ENCODE measurements around the gene SIX3.

Gene SIX3

DNA sequence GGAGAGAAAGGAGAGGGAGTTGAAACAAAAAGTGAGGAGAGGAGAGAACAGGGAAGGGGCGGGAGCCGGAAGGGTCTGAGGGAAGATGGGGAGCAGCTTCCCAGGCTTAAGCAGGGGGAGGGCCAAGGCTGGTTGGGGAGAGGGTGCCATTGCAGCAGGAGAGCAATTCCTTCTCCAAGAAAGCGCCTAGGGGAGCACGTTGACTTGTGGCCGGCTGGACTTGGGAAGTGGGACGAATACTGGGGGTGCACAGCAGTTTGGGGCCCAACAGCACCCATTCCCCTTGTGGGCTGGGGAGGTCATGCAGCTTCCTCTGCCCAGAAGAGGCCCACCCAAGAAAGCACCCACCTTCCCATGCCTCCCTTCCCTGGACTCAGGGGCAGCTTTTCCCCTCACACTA lies 9.6 kb downstream of the SIX3 start:
- H2AFZ ChIP-seq (ENCODE audit: low read depth, low read length) = no peak overlapping the region
- peaks cover 34% of the 10 kb centered on the region for H3K4me1 ChIP-seq (ENCODE audit: insufficient read depth, low read length)
- H3K27me3 ChIP-seq (ENCODE audit: insufficient read depth, low read length) = peaks cover 64% of the 10 kb centered on the region

DNA sequence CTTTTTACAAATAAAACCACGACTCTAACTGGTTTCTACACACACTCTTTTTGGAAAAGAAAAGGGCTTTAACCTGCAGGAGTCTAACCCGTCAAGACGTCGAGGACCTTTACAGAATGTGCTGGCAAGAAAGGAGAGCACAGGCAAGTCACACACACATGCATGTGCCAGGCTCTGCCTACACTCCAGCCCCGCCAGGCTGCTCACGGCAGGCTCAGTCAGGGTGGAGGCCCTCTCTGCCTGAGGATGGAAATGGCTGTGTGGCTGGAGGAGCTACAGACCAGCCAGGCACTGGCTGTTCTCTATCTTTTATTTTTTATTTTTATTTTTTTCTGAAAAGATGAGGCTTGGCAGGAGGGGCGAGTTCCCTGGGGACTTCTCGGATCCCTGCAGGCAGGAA lies 10.2 kb downstream of the SIX3 start:
- Histone ChIP-seq H3K27me3 (ENCODE audit: insufficient read depth, low read length) (peaks cover 63% of the 10 kb centered on the region), H3K9me3 (ENCODE audit: low read length) (peaks cover 1% of the 10 kb centered on the region), H3K36me3 (ENCODE audit: insufficient read depth, low read length) (no peaks in the 10 kb centered on the region), H3K4me3 (ENCODE audit: low read length) (peak overlapping the region; percentile 42), H3K4me1 (ENCODE audit: insufficient read depth, low read length) (peaks cover 34% of the 10 kb centered on the region), H2AFZ (ENCODE audit: low read depth, low read length) (peak overlapping the region; percentile 83)

More for the DNA sequence above, 9.6 kb downstream of the SIX3 start:
- Histone ChIP-seq H3K4me3 (ENCODE audit: low read length) (no peak overlapping the region), H3K9me3 (ENCODE audit: low read length) (peaks cover 3% of the 10 kb centered on the region), H3K36me3 (ENCODE audit: insufficient read depth, low read length) (no peaks in the 10 kb centered on the region)

DNA sequence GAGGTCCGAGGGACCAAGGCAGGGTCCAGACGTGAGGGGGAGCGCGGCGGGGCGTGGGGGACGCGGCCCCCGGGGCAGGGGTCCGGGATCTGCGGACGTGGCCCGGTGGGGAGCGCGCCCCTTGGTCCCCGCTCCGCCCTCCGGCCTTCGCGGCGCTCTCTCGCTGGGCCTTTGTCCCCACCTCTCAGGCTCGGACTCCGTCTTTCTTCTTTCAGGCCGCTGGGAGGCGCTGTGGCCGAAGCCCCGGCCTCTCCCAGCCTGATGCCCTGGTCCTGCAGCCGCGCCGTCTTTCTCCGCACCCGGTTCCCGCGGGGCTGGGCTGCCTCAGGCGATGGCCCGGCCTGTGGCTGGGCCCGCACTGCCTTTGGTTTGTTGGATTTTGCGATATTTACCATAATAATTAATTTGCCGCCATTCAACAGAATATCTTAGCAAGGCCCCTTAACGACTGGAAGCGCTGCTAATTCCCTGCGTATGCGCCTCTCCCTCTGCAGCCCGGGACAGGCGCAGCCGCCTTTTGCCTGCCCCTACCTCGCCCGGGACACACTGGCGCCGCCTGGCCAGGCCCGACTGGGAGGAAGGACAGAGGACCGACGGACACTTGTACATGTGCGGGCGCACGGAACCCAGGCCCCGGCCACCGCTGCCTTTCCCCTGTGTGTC lies 10.8 kb downstream of the SIX3 start:
- Histone ChIP-seq H3K4me3 (ENCODE audit: low read length) (peak overlapping the region; percentile 42), H3K36me3 (ENCODE audit: insufficient read depth, low read length) (no peaks in the 10 kb centered on the region), H2AFZ (ENCODE audit: low read depth, low read length) (peak overlapping the region; percentile 83), H3K4me1 (ENCODE audit: insufficient read depth, low read length) (peaks cover 34% of the 10 kb centered on the region), H3K27me3 (ENCODE audit: insufficient read depth, low read length) (peaks cover 57% of the 10 kb centered on the region), H3K9me3 (ENCODE audit: low read length) (peaks cover 1% of the 10 kb centered on the region)

DNA sequence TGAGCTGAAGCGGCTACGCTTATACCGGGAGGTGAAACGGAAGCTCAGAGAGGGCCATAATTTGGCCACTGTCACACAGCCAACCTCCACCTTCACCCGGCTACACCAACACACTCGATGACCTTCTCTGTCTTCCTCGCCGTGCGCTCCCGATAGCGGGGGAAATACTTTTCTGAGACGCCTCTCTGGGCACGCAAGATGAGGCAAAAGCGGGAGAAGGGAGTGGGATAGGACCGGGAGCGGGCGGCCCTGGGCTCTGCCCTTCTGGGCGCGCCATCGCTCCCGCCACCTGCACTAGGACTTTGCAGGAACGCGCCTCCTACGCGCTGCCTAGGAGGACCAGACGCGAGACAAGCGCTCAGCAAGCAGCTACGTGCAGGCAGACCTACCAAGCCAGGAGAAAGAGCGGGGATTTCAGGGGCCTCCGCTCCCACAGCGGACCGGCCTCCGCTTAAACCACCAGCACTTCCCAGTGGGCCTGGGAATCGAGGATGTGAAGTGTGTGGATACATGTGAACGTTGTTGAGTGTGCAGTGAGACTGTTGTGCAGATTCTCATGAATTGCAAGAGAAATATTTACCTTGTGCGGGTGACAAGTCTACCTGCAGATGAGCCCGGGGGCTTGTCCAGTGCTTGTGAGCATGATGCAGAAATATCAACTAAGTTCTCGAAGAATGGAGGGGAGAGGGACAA lies 11.4 kb downstream of the SIX3 start:
- Histone ChIP-seq H3K4me1 (ENCODE audit: insufficient read depth, low read length) (peaks cover 34% of the 10 kb centered on the region), H3K27me3 (ENCODE audit: insufficient read depth, low read length) (peaks cover 51% of the 10 kb centered on the region), H3K36me3 (ENCODE audit: insufficient read depth, low read length) (no peaks in the 10 kb centered on the region), H2AFZ (ENCODE audit: low read depth, low read length) (peak overlapping the region; percentile 83), H3K4me3 (ENCODE audit: low read length) (peak overlapping the region; percentile 42), H3K9me3 (ENCODE audit: low read length) (peaks cover 1% of the 10 kb centered on the region)

DNA sequence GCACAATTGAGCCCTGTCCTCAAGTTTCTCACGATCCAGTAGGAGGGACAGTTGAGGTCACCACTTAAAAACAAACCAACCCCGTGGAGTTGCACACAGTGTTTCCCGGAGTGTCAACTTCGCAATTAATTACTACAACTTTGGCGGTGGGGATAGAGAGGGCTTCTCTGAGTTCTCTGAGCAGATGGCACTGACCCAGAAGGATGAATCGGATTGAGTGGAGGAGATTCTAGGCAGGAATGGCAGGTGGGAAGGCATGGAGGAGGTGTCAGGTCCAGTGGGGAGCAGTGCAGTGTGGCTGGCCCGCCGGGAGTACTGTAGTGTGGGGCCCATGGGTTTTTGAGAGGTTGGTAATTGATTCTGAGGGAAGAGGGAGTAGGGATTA lies 12.0 kb downstream of the SIX3 start:
- Histone ChIP-seq H3K4me1 (ENCODE audit: insufficient read depth, low read length) (peaks cover 34% of the 10 kb centered on the region), H2AFZ (ENCODE audit: low read depth, low read length) (no peak overlapping the region), H3K27me3 (ENCODE audit: insufficient read depth, low read length) (peaks cover 47% of the 10 kb centered on the region), H3K4me3 (ENCODE audit: low read length) (no peak overlapping the region), H3K36me3 (ENCODE audit: insufficient read depth, low read length) (no peaks in the 10 kb centered on the region), H3K9me3 (ENCODE audit: low read length) (peaks cover 1% of the 10 kb centered on the region)

DNA sequence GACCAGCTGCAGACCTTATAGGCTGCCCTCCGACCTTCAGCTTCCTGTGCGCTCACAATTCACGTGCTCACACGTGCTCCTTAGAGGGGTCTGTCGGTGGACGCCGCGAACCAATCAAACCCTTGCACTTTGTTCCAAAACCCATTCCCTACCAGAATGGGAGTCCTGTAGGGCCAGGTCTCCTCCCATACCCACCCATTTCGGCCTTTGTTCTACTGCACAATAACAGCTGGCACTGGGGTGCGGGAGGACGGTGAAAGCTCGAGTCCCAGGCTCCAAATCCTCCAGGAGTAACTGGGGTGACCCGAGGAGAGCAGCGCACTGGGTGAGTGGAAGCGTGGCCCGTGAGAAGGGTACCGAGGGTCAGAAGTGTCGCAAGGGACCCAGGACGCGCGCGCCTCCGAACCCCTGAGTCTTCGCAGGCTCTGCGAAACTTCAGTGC lies 13.0 kb downstream of the SIX3 start:
- Histone ChIP-seq H3K9me3 (ENCODE audit: low read length) (peaks cover 1% of the 10 kb centered on the region), H3K4me1 (ENCODE audit: insufficient read depth, low read length) (peaks cover 28% of the 10 kb centered on the region), H3K4me3 (ENCODE audit: low read length) (peak overlapping the region; percentile 38), H2AFZ (ENCODE audit: low read depth, low read length) (peak overlapping the region; percentile 42), H3K36me3 (ENCODE audit: insufficient read depth, low read length) (no peaks in the 10 kb centered on the region), H3K27me3 (ENCODE audit: insufficient read depth, low read length) (peaks cover 40% of the 10 kb centered on the region)

DNA sequence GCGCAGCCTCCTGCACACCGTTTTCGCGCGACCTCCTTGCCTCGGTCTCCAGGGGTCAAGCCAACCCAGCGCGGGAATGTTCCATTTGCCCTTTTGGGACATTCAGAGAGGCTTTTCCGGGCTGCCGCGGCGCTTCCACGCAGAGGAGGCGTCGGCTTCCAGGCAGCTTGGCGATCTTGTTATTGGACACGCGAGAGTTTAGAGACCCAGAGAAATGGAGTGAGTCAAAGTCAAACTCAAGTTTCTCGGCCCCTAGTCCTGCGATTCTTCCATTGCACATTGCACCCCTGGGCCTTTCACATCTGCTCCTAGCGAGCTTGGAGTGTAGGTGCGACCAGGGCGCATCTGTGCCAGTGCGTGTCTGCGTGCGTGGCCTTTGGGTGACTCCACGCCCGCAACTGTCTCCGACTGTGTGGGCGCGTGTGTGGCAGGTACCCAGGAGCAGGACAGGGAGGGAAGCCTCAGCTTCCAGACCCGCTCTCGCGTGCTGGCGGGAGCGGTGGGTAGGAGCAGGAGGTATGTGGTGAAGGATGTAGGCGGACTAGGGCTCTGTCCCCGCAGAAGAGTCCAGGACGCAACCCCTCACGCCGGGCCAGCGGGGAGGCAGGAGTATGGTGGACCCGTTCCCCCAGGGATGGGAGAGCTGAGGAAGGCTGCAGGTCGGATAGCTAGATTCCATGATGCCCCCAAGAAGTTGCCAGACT lies 13.5 kb downstream of the SIX3 start:
- peaks cover 26% of the 10 kb centered on the region for H3K4me1 ChIP-seq (ENCODE audit: insufficient read depth, low read length)
- peaks cover 44% of the 10 kb centered on the region for H3K27me3 ChIP-seq (ENCODE audit: insufficient read depth, low read length)
- H3K4me3 ChIP-seq (ENCODE audit: low read length) = peak overlapping the region; percentile 38

DNA sequence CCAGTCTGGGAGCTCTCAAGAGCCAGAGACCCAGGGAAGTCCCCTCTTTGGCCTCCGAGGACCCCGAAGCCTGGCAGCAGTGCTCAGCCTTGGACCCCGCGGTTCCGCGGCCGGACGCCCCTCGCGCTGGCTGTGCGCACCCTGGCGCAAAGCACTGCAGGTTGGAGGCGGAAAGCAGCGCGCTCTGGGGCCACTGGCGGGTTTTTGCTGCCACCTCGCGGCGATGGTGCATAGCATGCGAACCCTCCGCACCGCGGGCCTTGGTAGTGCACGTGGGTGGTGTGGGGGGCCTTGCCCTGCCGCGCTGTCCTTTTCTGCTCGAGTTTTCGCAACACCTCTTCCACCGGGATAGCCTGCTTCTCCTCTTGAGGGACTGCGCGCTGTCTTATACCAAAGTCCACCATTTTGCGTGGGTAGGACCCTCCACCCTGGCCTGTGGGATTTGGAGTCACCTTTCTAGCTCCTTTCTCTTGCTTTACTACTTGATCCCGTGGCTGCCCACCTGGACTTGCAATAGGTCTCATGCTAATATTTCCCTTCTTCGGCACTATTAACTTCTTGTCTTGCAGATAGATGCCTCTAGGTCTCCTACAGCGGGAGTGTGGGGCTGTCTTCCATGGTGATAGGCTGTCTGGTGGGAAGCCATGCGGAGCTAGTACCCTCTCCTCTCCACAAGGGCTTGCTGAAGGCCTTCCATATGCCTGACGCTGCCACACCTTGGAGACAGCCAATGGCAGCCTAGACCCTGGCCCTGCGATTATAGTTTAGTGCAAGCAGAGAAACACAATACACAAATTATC lies 14.3 kb downstream of the SIX3 start:
- Histone ChIP-seq H3K4me3 (ENCODE audit: low read length) (peak overlapping the region; percentile 38), H3K36me3 (ENCODE audit: insufficient read depth, low read length) (no peaks in the 10 kb centered on the region), H3K9me3 (ENCODE audit: low read length) (peaks cover 1% of the 10 kb centered on the region), H3K4me1 (ENCODE audit: insufficient read depth, low read length) (peaks cover 21% of the 10 kb centered on the region), H3K27me3 (ENCODE audit: insufficient read depth, low read length) (peaks cover 40% of the 10 kb centered on the region), H2AFZ (ENCODE audit: low read depth, low read length) (peak overlapping the region; percentile 42)

More for the DNA sequence above, 13.5 kb downstream of the SIX3 start:
- Histone ChIP-seq H3K9me3 (ENCODE audit: low read length) (peaks cover 1% of the 10 kb centered on the region), H2AFZ (ENCODE audit: low read depth, low read length) (peak overlapping the region; percentile 42), H3K36me3 (ENCODE audit: insufficient read depth, low read length) (no peaks in the 10 kb centered on the region)

DNA sequence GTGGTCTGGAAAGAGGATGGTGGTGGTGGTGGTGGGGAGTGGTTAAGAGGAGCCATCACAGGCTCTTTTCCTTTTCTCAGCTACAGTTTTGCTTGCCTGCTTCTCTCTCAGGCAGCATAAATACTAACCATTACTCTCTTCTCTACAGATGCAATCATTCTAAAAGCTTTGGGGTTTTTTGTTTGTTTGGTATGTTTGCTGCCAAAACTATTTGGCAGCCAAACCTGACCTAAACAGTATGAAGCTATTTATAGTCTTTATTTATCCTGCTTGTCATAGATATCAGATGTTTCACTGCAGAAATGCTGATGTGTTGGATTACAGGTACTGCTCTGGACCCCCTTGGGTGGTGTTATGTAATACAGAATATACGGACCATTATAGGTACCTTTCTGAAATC lies 15.3 kb downstream of the SIX3 start:
- Histone ChIP-seq H2AFZ (ENCODE audit: low read depth, low read length) (no peak overlapping the region), H3K4me1 (ENCODE audit: insufficient read depth, low read length) (peaks cover 21% of the 10 kb centered on the region), H3K4me3 (ENCODE audit: low read length) (no peak overlapping the region), H3K9me3 (ENCODE audit: low read length) (peaks cover 1% of the 10 kb centered on the region), H3K36me3 (ENCODE audit: insufficient read depth, low read length) (no peaks in the 10 kb centered on the region), H3K27me3 (ENCODE audit: insufficient read depth, low read length) (peaks cover 40% of the 10 kb centered on the region)

DNA sequence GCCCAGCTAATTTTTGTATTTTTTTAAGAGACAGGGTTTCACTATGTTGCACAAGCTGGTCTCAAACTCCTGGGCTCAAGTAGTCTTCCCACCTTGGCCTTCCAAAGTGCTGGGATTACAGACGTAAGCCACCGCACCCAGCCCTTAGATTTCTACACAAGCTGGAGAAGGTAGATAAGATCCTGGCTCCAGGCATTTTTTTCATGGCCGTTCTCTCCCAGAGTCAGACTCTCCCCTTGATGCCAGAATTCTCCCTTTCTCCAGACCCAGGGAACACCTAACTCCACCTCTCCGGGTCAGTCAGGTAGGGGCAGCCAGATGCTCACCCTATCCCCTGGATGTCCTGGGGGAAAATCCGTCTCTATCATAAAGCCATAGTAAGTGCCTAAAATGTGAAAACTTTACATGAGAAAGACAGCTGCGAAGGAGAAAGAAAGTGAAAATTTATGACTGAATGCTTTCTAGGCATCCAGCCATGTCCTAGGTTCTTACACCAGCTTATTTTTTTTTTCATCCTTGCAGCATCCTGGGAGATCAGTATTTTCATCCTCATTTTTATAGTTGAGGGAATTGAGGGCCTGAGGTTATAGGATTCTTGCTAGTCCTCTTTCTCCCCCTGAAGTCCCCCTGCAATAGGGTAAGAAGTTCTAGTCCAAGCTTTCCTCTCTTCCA lies 16.3 kb downstream of the SIX3 start:
- Histone ChIP-seq H3K36me3 (ENCODE audit: insufficient read depth, low read length) (no peaks in the 10 kb centered on the region), H3K4me3 (ENCODE audit: low read length) (no peak overlapping the region), H3K4me1 (ENCODE audit: insufficient read depth, low read length) (peaks cover 17% of the 10 kb centered on the region), H3K9me3 (ENCODE audit: low read length) (peaks cover 1% of the 10 kb centered on the region), H3K27me3 (ENCODE audit: insufficient read depth, low read length) (peaks cover 36% of the 10 kb centered on the region), H2AFZ (ENCODE audit: low read depth, low read length) (no peak overlapping the region)

DNA sequence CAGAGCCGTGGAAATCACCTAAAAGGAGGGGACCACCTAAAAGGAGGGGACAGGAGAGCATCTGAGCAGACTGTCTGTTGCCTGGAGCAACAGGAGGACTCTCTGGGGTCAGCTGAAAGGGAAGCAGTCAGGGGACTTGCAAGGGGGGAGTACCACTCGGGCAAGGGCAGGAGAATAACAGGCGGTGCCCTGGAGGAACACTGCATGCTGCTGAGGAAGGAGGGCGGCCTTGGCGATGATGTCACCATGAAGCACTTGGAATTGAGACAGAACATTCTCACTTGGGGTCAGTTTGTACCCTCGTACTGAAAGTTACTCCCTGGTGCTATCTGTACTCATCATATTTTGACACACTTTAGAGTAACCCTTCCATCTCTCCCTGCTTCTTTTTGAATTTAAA lies 18.4 kb downstream of the SIX3 start:
- peaks cover 17% of the 10 kb centered on the region for H3K27me3 ChIP-seq (ENCODE audit: insufficient read depth, low read length)
- H3K9me3 ChIP-seq (ENCODE audit: low read length) = no peaks in the 10 kb centered on the region
- H3K4me1 ChIP-seq (ENCODE audit: insufficient read depth, low read length) = peaks cover 9% of the 10 kb centered on the region
- no peaks in the 10 kb centered on the region for H3K36me3 ChIP-seq (ENCODE audit: insufficient read depth, low read length)
- no peak overlapping the region for H2AFZ ChIP-seq (ENCODE audit: low read depth, low read length)
- no peak overlapping the region for H3K4me3 ChIP-seq (ENCODE audit: low read length)

DNA sequence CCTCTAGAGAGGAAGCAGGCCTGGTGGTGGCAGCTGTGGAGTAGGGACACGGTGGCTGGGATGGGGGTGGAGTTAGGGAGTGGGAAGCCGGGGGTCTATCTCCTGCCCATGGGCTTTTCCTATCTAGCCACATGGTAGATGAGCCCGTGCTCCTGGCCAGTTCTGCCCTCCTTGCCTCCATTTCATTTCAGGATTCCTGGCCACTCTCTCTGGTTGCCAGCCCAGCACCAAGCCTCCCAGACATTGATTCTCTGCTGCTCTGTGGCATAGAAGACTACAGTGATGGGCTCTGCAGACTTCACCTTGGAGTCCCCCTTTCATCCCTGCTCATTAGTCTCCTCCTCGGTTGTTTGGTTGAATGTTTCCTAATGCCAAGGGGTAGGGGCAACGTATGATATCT lies 19.4 kb downstream of the SIX3 start:
- H3K4me3 ChIP-seq (ENCODE audit: low read length) = no peak overlapping the region
- no peaks in the 10 kb centered on the region for H3K36me3 ChIP-seq (ENCODE audit: insufficient read depth, low read length)
- no peaks in the 10 kb centered on the region for H3K9me3 ChIP-seq (ENCODE audit: low read length)
- H3K4me1 ChIP-seq (ENCODE audit: insufficient read depth, low read length) = peaks cover under 1% of the 10 kb centered on the region
- no peak overlapping the region for H2AFZ ChIP-seq (ENCODE audit: low read depth, low read length)
- peaks cover 11% of the 10 kb centered on the region for H3K27me3 ChIP-seq (ENCODE audit: insufficient read depth, low read length)
